ENCODE results near the gene TMEM154.

TMEM154 gene

DNA sequence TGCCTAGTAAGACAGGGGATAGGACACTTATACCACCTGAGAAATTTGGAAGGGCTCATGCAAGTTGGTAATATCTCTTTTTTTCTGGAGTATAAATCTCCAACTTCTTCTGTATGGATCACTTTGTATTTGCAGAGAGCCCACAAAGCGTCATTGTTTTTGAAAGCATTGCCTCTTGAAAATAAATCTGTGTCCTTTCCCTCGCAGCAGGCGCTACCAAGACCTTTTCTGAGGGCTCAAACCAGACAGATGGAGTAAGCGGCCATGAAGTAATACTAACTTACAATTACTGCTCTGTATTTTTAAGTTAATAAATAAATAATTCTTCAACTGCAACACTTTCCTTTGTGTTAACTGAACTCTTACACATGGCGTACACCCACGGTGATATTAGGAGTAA is 87.9 kb downstream of the TMEM154 start:
- Histone ChIP-seq H3K27me3 (ENCODE audit: insufficient read depth, low read length) (no peaks in the 10 kb centered on the region), H3K9ac (ENCODE audit: low read length) (peak overlapping the region; percentile 36; the same call in 1 of the 2 replicates), H3K4me2 (ENCODE audit: low read length) (peak overlapping the region; percentile 56), H3K79me2 (ENCODE audit: insufficient read depth, low read length) (no peaks in the 10 kb centered on the region), H3K4me3 (ENCODE audit: low read depth, low read length, poor library complexity, severe bottlenecking) (peak overlapping the region; percentile 46), H3K36me3 (ENCODE audit: insufficient read depth, low read length) (no peaks in the 10 kb centered on the region), H3K9me3 (ENCODE audit: low read length) (no peaks in the 10 kb centered on the region), H3K9me2 (ENCODE audit: low read depth, low read length) (no peaks in the 10 kb centered on the region), H3K4me1 (ENCODE audit: insufficient read depth, low read length, severe bottlenecking) (peaks cover 59% of the 10 kb centered on the region), H4K20me1 (ENCODE audit: insufficient read depth, low read length) (no peaks in the 10 kb centered on the region), H2AFZ (ENCODE audit: low read length) (no peak overlapping the region), H3F3A (ENCODE audit: insufficient read depth, low read length) (no peaks in the 10 kb centered on the region), H3K27ac (ENCODE audit: low read depth, low read length, poor library complexity, severe bottlenecking) (peak overlapping the region; percentile 46)
- no peak for TF ChIP-seq EZH2 (IDR thresholded peaks at IDR 0.05; ENCODE audit: borderline replicate concordance, low read length)
- TF ChIP-seq, protein P1, sequence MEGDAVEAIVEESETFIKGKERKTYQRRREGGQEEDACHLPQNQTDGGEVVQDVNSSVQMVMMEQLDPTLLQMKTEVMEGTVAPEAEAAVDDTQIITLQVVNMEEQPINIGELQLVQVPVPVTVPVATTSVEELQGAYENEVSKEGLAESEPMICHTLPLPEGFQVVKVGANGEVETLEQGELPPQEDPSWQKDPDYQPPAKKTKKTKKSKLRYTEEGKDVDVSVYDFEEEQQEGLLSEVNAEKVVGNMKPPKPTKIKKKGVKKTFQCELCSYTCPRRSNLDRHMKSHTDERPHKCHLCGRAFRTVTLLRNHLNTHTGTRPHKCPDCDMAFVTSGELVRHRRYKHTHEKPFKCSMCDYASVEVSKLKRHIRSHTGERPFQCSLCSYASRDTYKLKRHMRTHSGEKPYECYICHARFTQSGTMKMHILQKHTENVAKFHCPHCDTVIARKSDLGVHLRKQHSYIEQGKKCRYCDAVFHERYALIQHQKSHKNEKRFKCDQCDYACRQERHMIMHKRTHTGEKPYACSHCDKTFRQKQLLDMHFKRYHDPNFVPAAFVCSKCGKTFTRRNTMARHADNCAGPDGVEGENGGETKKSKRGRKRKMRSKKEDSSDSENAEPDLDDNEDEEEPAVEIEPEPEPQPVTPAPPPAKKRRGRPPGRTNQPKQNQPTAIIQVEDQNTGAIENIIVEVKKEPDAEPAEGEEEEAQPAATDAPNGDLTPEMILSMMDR (IDR thresholded peaks at IDR 0.05; ENCODE audit: low read length) = no peak

DNA sequence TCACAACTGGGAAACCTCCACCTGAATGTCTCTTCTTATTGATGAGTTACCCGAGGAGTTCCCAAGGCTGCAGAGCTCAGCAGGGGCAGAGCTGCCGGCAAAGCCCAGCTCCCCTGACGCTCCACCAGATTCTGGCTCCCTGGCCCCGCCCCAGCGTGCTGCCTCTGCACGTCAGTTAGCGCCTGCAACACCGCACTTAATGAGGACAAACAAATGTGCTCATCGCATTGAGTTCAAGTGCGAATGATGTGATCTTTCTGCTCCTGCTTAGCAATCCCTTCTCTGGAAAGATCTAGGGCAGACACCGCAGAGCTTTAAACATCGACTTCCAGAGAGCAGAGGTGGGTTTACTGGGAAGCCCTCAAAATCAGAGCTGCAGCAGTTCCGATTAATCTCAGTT is 88.4 kb downstream of the TMEM154 start:
- Histone ChIP-seq H3K79me2 (ENCODE audit: insufficient read depth, low read length) (no peaks in the 10 kb centered on the region), H3K27ac (ENCODE audit: low read depth, low read length, poor library complexity, severe bottlenecking) (peak overlapping the region; percentile 46), H3K9ac (ENCODE audit: low read length) (peak overlapping the region; percentile 36; the same call in 1 of the 2 replicates), H3K9me3 (ENCODE audit: low read length) (no peaks in the 10 kb centered on the region), H3K4me1 (ENCODE audit: insufficient read depth, low read length, severe bottlenecking) (peaks cover 54% of the 10 kb centered on the region), H3F3A (ENCODE audit: insufficient read depth, low read length) (no peaks in the 10 kb centered on the region), H2AFZ (ENCODE audit: low read length) (no peak overlapping the region), H4K20me1 (ENCODE audit: insufficient read depth, low read length) (no peaks in the 10 kb centered on the region), H3K9me2 (ENCODE audit: low read depth, low read length) (no peaks in the 10 kb centered on the region), H3K27me3 (ENCODE audit: insufficient read depth, low read length) (no peaks in the 10 kb centered on the region), H3K4me3 (ENCODE audit: low read depth, low read length, poor library complexity, severe bottlenecking) (peak overlapping the region; percentile 46), H3K36me3 (ENCODE audit: insufficient read depth, low read length) (no peaks in the 10 kb centered on the region), H3K4me2 (ENCODE audit: low read length) (peak overlapping the region; percentile 56)
- TF ChIP-seq, protein P1 (IDR thresholded peaks at IDR 0.05; ENCODE audit: low read length) = no peak
- TF ChIP-seq EZH2 (IDR thresholded peaks at IDR 0.05; ENCODE audit: borderline replicate concordance, low read length) = no peak

- Histone ChIP-seq H3K79me2 (ENCODE audit: insufficient read depth, low read length) (no peaks in the 10 kb centered on the region), H3K4me2 (ENCODE audit: low read length) (peak overlapping the region; percentile 56), H3K27me3 (ENCODE audit: insufficient read depth, low read length) (no peaks in the 10 kb centered on the region), H3K27ac (ENCODE audit: low read depth, low read length, poor library complexity, severe bottlenecking) (no peak overlapping the region), H4K20me1 (ENCODE audit: insufficient read depth, low read length) (no peaks in the 10 kb centered on the region), H2AFZ (ENCODE audit: low read length) (no peak overlapping the region), H3K4me1 (ENCODE audit: insufficient read depth, low read length, severe bottlenecking) (peaks cover 51% of the 10 kb centered on the region), H3K9ac (ENCODE audit: low read length) (no peak overlapping the region; the same call in 1 of the 2 replicates), H3K36me3 (ENCODE audit: insufficient read depth, low read length) (no peaks in the 10 kb centered on the region), H3K9me2 (ENCODE audit: low read depth, low read length) (no peaks in the 10 kb centered on the region), H3K9me3 (ENCODE audit: low read length) (no peaks in the 10 kb centered on the region), H3F3A (ENCODE audit: insufficient read depth, low read length) (no peaks in the 10 kb centered on the region), H3K4me3 (ENCODE audit: low read depth, low read length, poor library complexity, severe bottlenecking) (peak overlapping the region; percentile 46)
- TF ChIP-seq, protein P1 (IDR thresholded peaks at IDR 0.05; ENCODE audit: low read length) = no peak
- no peak for TF ChIP-seq EZH2 (IDR thresholded peaks at IDR 0.05; ENCODE audit: borderline replicate concordance, low read length)
Measured at GRCh38 chr4:152590179-152591031, 89.4 kb downstream of the TMEM154 start.

Measured in OCI-LY1 (cell line).